Ascending aorta (tissue), 2 donors: ENCODE data around the gene GOLGA6L22. TPM values are rescaled to one million over a fixed set of nuclear protein-coding genes. Genes with fewer than 3 reads are reported as not detected.
"Not testable (repeated sequence)": the region's sequence is repeated elsewhere in the genome, so short reads cannot be mapped to it uniquely, and the experiment has no call there.

Source experiments
- DNase-seq, 2 donors: peaks; one replicate each; pipeline ENCODE4 v3.0.0-alpha.2; 2019; ENCODE audit warnings: low spot score in 2 of 2
- H3K27ac ChIP-seq, 2 donors: fragments of 200-600 bp; sonication (generic); one replicate each; pipeline ENCODE4 v1.5.1; 2016 to 2017; ENCODE audit warnings: mild to moderate bottlenecking in 1 of 2
- H3K27me3 ChIP-seq: fragments of 200-600 bp; sonication (generic); one replicate; pipeline ENCODE4 v1.5.1; 2017
- H3K36me3 ChIP-seq, 2 donors: fragments of 200-600 bp; sonication (generic); one replicate each; pipeline ENCODE4 v1.5.1; 2016
- H3K4me1 ChIP-seq, 2 donors: fragments of 200-600 bp; sonication (generic); one replicate each; pipeline ENCODE4 v1.5.1; 2016 to 2017; ENCODE audit warnings: mild to moderate bottlenecking in 1 of 2
- H3K4me3 ChIP-seq, 2 donors: fragments of 200-600 bp; sonication (generic); one replicate each; pipeline ENCODE4 v1.5.1; 2016 to 2017; ENCODE audit warnings: mild to moderate bottlenecking in 1 of 2
- H3K9me3 ChIP-seq, 2 donors: fragments of 200-600 bp; sonication (generic); one replicate each; pipeline ENCODE4 v1.5.1; 2016
- intact Hi-C: fragments of 100-400 bp; cut with DNase I; formaldehyde crosslinking; loops from one replicate; pipeline ENCODE4 v1.15.1; 2023
- total RNA-seq: library from RNA; depleted of rRNA; stranded (reverse); fragments of >200 nt; gene quantifications from one replicate; pipeline ENCODE4 v1.1.0, GENCODE V29; 2016

Gene GOLGA6L22
- total RNA-seq, 1 donor from 2014 or later, result not detected

DNA sequence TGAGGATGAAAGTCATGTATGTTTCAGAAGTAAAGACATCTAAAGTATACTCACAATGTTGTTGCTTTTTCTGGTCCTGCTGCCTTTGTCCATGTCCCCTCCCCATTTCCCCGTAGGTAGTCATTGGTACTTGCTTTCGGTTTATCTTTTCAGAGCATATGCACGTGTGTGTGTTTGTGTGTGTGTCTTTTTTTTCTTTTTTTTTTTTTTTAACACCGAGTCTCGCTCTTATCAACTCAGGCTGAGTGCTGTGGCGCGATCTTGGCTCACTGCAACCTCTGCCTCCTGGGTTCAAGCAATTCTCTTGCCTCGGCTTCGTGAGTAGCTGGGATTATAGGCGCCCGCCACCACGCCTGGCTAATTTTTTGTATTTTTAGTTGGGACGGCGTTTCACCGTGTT lies 57.4 kb downstream of the GOLGA6L22 start:
- H3K36me3 ChIP-seq, H3K4me1 ChIP-seq, DNase-seq, H3K9me3 ChIP-seq, H3K27me3 ChIP-seq, H3K27ac ChIP-seq, intact Hi-C loops, H3K4me3 ChIP-seq: not testable (repeated sequence)
